ENCODE results near the gene SLC51B. TPM values are rescaled to one million over a fixed set of nuclear protein-coding genes. Genes with fewer than 3 reads are reported as not detected.

The SLC51B gene
- total and polyA plus RNA-seq, 8 donors = 0.39 to 19.3 (median 14.1) TPM

DNA sequence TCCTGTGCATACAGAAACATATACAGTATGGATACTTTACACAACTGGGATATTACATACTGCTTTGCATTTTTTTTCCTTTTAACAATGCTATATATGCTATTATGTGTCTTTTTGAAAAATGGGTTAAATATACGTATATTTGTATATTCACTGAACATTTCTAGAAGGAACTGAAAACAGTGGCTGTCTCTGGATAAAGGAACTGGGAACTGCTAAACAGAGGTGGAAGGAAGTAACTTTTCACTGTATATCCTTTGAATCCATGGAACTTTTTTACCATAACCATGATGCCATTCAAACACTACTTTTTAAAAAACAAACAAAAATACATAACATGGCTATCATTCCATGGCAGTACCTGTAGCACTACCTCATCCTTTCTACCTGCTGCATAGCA lies 17.6 kb upstream of the SLC51B start:
- TF ChIP-seq CTCF (IDR thresholded peaks at IDR 0.05) = no peak
- DNase-seq (no peak), ATAC-seq (no peak)
- intact Hi-C loops (cut with DNase I) = no loop called here
- no peak overlapping the region for H3K27ac ChIP-seq
- H3K36me3 ChIP-seq = peaks cover 0 to 37% of the 10 kb centered on the region in 2 donors
- no peaks in the 10 kb centered on the region for H3K9me3 ChIP-seq
- H3K4me3 ChIP-seq = no peak overlapping the region
- peaks cover 10 to 21% of the 10 kb centered on the region in 2 donors for H3K4me1 ChIP-seq
- H3K27me3 ChIP-seq = no peaks in the 10 kb centered on the region

- TF ChIP-seq CTCF (IDR thresholded peaks at IDR 0.05) = no peak
- H3K36me3 ChIP-seq = peaks cover 0 to 35% of the 10 kb centered on the region in 2 donors
- intact Hi-C loops (cut with DNase I) = no loop called here
- no peak for DNase-seq
- H3K27ac ChIP-seq = no peak overlapping the region
- ATAC-seq = peak; percentile 6
- no peaks in the 10 kb centered on the region for H3K27me3 ChIP-seq
- peaks cover 10 to 28% of the 10 kb centered on the region in 2 donors for H3K4me1 ChIP-seq
- no peaks in the 10 kb centered on the region for H3K9me3 ChIP-seq
- peak overlapping the region; percentile 96 to 98 for H3K4me3 ChIP-seq
Measured at GRCh38 chr15:65028338-65028737, 16.8 kb upstream of the SLC51B start.

DNA sequence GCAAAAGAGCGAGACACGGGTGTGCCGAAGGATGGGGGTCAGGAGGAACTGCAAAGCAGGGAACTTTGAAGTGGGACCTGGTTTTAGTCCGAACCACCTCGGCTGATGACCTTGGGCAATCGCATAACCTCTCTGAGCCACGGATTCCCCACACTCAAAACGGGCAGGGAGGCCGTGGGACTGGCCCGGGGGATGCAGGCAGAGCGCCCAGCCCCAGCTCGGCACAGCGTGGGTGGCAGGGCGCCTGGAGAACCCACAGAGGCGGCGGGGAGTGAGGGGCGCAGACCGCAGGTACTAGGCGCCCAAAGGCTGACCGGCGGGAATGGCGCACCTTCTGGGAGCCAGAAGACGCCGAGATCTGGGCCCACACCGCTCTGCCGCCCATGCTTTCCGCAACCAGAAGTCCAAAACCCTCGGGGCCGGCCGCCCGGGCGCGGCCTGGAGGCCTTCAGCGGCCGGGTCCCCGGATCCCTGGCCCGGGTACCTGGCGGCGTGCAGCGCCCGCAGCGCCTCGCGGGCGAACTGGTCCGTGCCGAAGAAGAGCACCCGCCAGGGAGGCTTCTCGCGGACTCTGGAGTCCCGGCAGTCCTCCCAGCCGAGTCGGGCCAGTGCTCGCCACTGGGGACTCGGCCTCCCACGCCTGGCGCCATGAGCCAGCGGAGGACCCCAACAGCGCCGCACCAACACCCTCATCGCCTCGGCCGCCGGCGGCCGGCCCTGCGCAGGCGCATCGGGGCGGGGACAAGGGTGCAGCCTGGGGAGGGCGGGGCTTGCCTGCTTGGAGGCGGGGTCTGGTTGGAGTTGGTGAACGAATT lies 16.1 kb upstream of the SLC51B start, which contains the start of gene MTFMT:
MTFMT (minus strand) TSS at position 719 of the 815 bp plus-strand sequence; CDS start at position 693, 26 bp downstream.
- H3K4me1 ChIP-seq = peaks cover 10 to 30% of the 10 kb centered on the region in 2 donors

GRCh38 chr15:65029736-65030208 lies 15.4 kb upstream of the SLC51B start:
- DNase-seq (no peak), ATAC-seq (no peak)
- peak overlapping the region in 1 of 2 donors; percentile 78 for H3K27ac ChIP-seq
- H3K36me3 ChIP-seq = peaks cover 0 to 21% of the 10 kb centered on the region in 2 donors
- TF ChIP-seq CTCF (IDR thresholded peaks at IDR 0.05) = no peak
- peak overlapping the region; percentile 96 to 98 for H3K4me3 ChIP-seq
- intact Hi-C loops (cut with DNase I) = loop anchor here in 1 of 2 donors (10.0 kb wide), 1 partner anchor 65 kb away; no protein-coding TSS in a partner anchor
- no peaks in the 10 kb centered on the region for H3K9me3 ChIP-seq
- H3K4me1 ChIP-seq = peaks cover 10 to 30% of the 10 kb centered on the region in 2 donors
- no peaks in the 10 kb centered on the region for H3K27me3 ChIP-seq

More for the DNA sequence above, 16.1 kb upstream of the SLC51B start, which contains the start of gene MTFMT:
- Histone ChIP-seq H3K27ac (peak within 1 kb of the TSS; percentile 60 to 78), H3K27me3 (no peaks in the 10 kb centered on the region), H3K4me3 (peak within 1 kb of the TSS; percentile 96 to 98), H3K36me3 (peaks cover 0 to 27% of the 10 kb centered on the region in 2 donors), H3K9me3 (no peaks in the 10 kb centered on the region)
- intact Hi-C loops (cut with DNase I) = no loop called here
- TF ChIP-seq CTCF (IDR thresholded peaks at IDR 0.05) = no peak
- peak; percentile 94 for ATAC-seq
- DNase-seq = peak; percentile 78 to 98 (median 92)

Data from left lung (tissue), 10 donors.